DND-41 (cell line): Measurements from ENCODE around the gene ZGPAT.

Experiments used
- ATAC-seq: fragments of 200-7000 bp; cut with Tn5 transposase; 3 replicates; pipeline ENCODE4 v1.9.1; 2021; ENCODE audit warnings: low read depth; ENCODE audit not compliant: insufficient read depth
- DNase-seq: peaks from one replicate; pipeline ENCODE4 v3.0.0-alpha.2; 2020
- H2AFZ ChIP-seq: 2 replicates; pipeline ENCODE4 v1.6.0; 2012; ENCODE audit warnings: low read depth, low read length
- H3K27ac ChIP-seq: 2 replicates; pipeline ENCODE4 v1.5.1; 2012; ENCODE audit warnings: low read length, inconsistent platforms
- H3K27me3 ChIP-seq: fragments of 200-600 bp; sonication (generic); 2 replicates; pipeline ENCODE4 v1.6.0; 2012; ENCODE audit warnings: low read length, mild to moderate bottlenecking, inconsistent platforms; ENCODE audit not compliant: insufficient read depth, poor library complexity
- H3K36me3 ChIP-seq: 2 replicates; pipeline ENCODE4 v1.5.1; 2012; ENCODE audit warnings: low read length, inconsistent platforms; ENCODE audit not compliant: insufficient read depth
- H3K4me1 ChIP-seq: 2 replicates; pipeline ENCODE4 v1.5.1; 2012; ENCODE audit warnings: mild to moderate bottlenecking, low read length; ENCODE audit not compliant: insufficient read depth
- H3K4me2 ChIP-seq: 2 replicates; pipeline ENCODE4 v1.6.0; 2012; ENCODE audit warnings: mild to moderate bottlenecking, moderate library complexity, low read length, inconsistent platforms; ENCODE audit not compliant: insufficient read depth
- H3K4me3 ChIP-seq, 2 experiments: fragments of 200-600 bp in 1 of 2; shearing (Covaris generic) in 1 of 2; 2 replicates each; pipeline ENCODE4 v1.5.1; 2012 to 2016; ENCODE audit warnings: inconsistent platforms in 2 of 2, low read length in 2 of 2, mild to moderate bottlenecking in 2 of 2, low read depth in 1 of 2, moderate library complexity in 1 of 2
- H3K79me2 ChIP-seq: 2 replicates; pipeline ENCODE4 v1.6.0; 2012; ENCODE audit warnings: low read length, inconsistent platforms; ENCODE audit not compliant: insufficient read depth
- H3K9ac ChIP-seq: 2 replicates; pipeline ENCODE4 v1.6.0; 2012; ENCODE audit warnings: low read depth, mild to moderate bottlenecking, inconsistent platforms, low read length, moderate library complexity
- H3K9me3 ChIP-seq: 2 replicates; pipeline ENCODE4 v1.5.1; 2012; ENCODE audit warnings: low read length, moderate library complexity, mild to moderate bottlenecking, inconsistent platforms; ENCODE audit not compliant: insufficient read depth, severe bottlenecking
- H4K20me1 ChIP-seq: 2 replicates; pipeline ENCODE4 v1.6.0; 2012; ENCODE audit warnings: low read length; ENCODE audit not compliant: insufficient read depth
- CTCF ChIP-seq: IDR thresholded peaks from 2 replicates; pipeline ENCODE4 v1.5.1; 2012; ENCODE audit warnings: borderline replicate concordance, low read length, moderate library complexity, mild to moderate bottlenecking; ENCODE audit not compliant: poor library complexity, severe bottlenecking; ENCODE audit errors: extremely low read depth
- EZH2 ChIP-seq: IDR thresholded peaks from 3 replicates; pipeline ENCODE4 v1.6.1; 2012; ENCODE audit warnings: borderline replicate concordance, low read depth, mild to moderate bottlenecking, moderate library complexity, low read length, inconsistent platforms; ENCODE audit not compliant: severe bottlenecking

The ZGPAT gene

GRCh38 chr20:63697868-63698545, 9.8 kb upstream of the ZGPAT start:
- no peak for TF ChIP-seq EZH2
- TF ChIP-seq CTCF = no peak
- peaks cover 62% of the 10 kb centered on the region for H3K36me3 ChIP-seq
- H4K20me1 ChIP-seq = peaks cover 46% of the 10 kb centered on the region
- no peak for DNase-seq
- no peaks in the 10 kb centered on the region for H3K27me3 ChIP-seq
- H3K9me3 ChIP-seq = no peaks in the 10 kb centered on the region
- H3K4me1 ChIP-seq = no peaks in the 10 kb centered on the region
- H2AFZ ChIP-seq = no peak overlapping the region
- H3K4me3 ChIP-seq = no peak overlapping the region
- ATAC-seq = no peak
- H3K9ac ChIP-seq = no peak overlapping the region
- H3K79me2 ChIP-seq = no peaks in the 10 kb centered on the region; the same call in 1 of the 2 replicates
- H3K27ac ChIP-seq = no peak overlapping the region
- no peak overlapping the region for H3K4me2 ChIP-seq

GRCh38 chr20:63698739-63699465, 8.9 kb upstream of the ZGPAT start:
- no peak overlapping the region for H3K9ac ChIP-seq
- no peak overlapping the region for H3K4me2 ChIP-seq
- DNase-seq (no peak), ATAC-seq (no peak)
- H3K4me1 ChIP-seq = no peaks in the 10 kb centered on the region
- peaks cover 68% of the 10 kb centered on the region for H3K36me3 ChIP-seq
- H3K79me2 ChIP-seq = no peaks in the 10 kb centered on the region; the same call in none of the 2 replicates
- no peak overlapping the region for H3K4me3 ChIP-seq
- no peaks in the 10 kb centered on the region for H3K9me3 ChIP-seq
- H3K27ac ChIP-seq = no peak overlapping the region
- no peaks in the 10 kb centered on the region for H3K27me3 ChIP-seq
- TF ChIP-seq EZH2 (no peak), CTCF (no peak)
- H2AFZ ChIP-seq = no peak overlapping the region
- H4K20me1 ChIP-seq = peaks cover 54% of the 10 kb centered on the region

GRCh38 chr20:63699466-63700198, 8.2 kb upstream of the ZGPAT start:
- ATAC-seq = no peak
- no peaks in the 10 kb centered on the region for H3K4me1 ChIP-seq
- DNase-seq = no peak

More at GRCh38 chr20:63699466-63700198, 8.2 kb upstream of the ZGPAT start:
- no peaks in the 10 kb centered on the region for H3K9me3 ChIP-seq
- peaks cover 1% of the 10 kb centered on the region for H3K79me2 ChIP-seq
- no peaks in the 10 kb centered on the region for H3K27me3 ChIP-seq
- H2AFZ ChIP-seq = no peak overlapping the region
- TF ChIP-seq EZH2 = no peak
- TF ChIP-seq CTCF = no peak
- peaks cover 68% of the 10 kb centered on the region for H3K36me3 ChIP-seq
- peaks cover 62% of the 10 kb centered on the region for H4K20me1 ChIP-seq
- no peak overlapping the region for H3K9ac ChIP-seq
- H3K4me2 ChIP-seq = no peak overlapping the region
- no peak overlapping the region for H3K27ac ChIP-seq
- no peak overlapping the region for H3K4me3 ChIP-seq
